Liver (tissue), 9 donors: ENCODE measurements around the gene PRDM5. TPM values are rescaled to one million over a fixed set of nuclear protein-coding genes. Genes with fewer than 3 reads are reported as not detected.
A peak's percentile ranks its signal among the peaks of the same experiment; 100 is the strongest.

ENCODE experiments used
- DNase-seq: peaks from one replicate; pipeline ENCODE4 v3.0.0-alpha.2; 2017; ENCODE audit warnings: low spot score
- H3K27ac ChIP-seq, 2 donors: one replicate each; pipeline ENCODE4 v1.7.0; 2013; ENCODE audit warnings: inconsistent platforms in 2 of 2, low read length in 2 of 2, control low read depth in 1 of 2, low read depth in 1 of 2, mild to moderate bottlenecking in 1 of 2
- H3K27me3 ChIP-seq, 4 donors: one replicate each; pipeline versions ENCODE4 v1.6.1 to v1.7.0; 2013; ENCODE audit warnings: low read length in 3 of 4, inconsistent platforms in 1 of 4, mild to moderate bottlenecking in 1 of 4, moderate library complexity in 1 of 4; ENCODE audit not compliant: control insufficient read depth in 4 of 4, insufficient read depth in 4 of 4
- H3K36me3 ChIP-seq, 4 donors: one replicate each; pipeline versions ENCODE4 v1.6.1 to v1.7.0; 2013; ENCODE audit warnings: low read length in 3 of 4, mild to moderate bottlenecking in 3 of 4, low read depth in 1 of 4, moderate library complexity in 1 of 4; ENCODE audit not compliant: control insufficient read depth in 4 of 4, insufficient read depth in 3 of 4
- H3K4me1 ChIP-seq, 4 donors: one replicate each; pipeline versions ENCODE4 v1.6.1 to v1.7.0; 2013; ENCODE audit warnings: low read length in 3 of 4, mild to moderate bottlenecking in 3 of 4, moderate library complexity in 1 of 4; ENCODE audit not compliant: control insufficient read depth in 4 of 4, insufficient read depth in 4 of 4
- H3K4me3 ChIP-seq, 3 donors: one replicate each; pipeline versions ENCODE4 v1.6.1 to v1.7.0; 2013; ENCODE audit warnings: low read length in 3 of 3, control low read depth in 1 of 3, low read depth in 1 of 3, mild to moderate bottlenecking in 1 of 3
- H3K9ac ChIP-seq, 2 donors: one replicate each; pipeline ENCODE4 v1.7.0; 2013; ENCODE audit warnings: low read length in 2 of 2, mild to moderate bottlenecking in 2 of 2, moderate library complexity in 2 of 2, control low read depth in 1 of 2, low read depth in 1 of 2
- H3K9me3 ChIP-seq, 4 donors: one replicate each; pipeline versions ENCODE4 v1.6.1 to v1.7.0; 2013; ENCODE audit warnings: low read length in 3 of 4; ENCODE audit not compliant: control insufficient read depth in 4 of 4
- EGR1 ChIP-seq, 2 donors: IDR thresholded peaks; 2 replicates each; pipeline ENCODE4 v1.6.1; 2016 to 2018; ENCODE audit warnings: antibody characterized with exemption in 2 of 2, low read depth in 2 of 2
- FOXA1 ChIP-seq: IDR thresholded peaks from 2 replicates; pipeline ENCODE4 v1.6.1; 2016; ENCODE audit warnings: antibody characterized with exemption
- FOXA2 ChIP-seq: IDR thresholded peaks from 2 replicates; pipeline ENCODE4 v1.6.1; 2016; ENCODE audit warnings: antibody characterized with exemption
- GABPA ChIP-seq, 2 donors: IDR thresholded peaks in 1 of 2; conservative IDR thresholded peaks in 1 of 2; 2 replicates each; pipeline ENCODE4 v1.6.1; 2016; ENCODE audit warnings: antibody characterized with exemption in 2 of 2, mild to moderate bottlenecking in 1 of 2, moderate library complexity in 1 of 2
- HNF4A ChIP-seq, 2 donors: conservative IDR thresholded peaks; 2 replicates each; pipeline ENCODE4 v1.6.1; 2016; ENCODE audit warnings: antibody characterized with exemption in 2 of 2, mild to moderate bottlenecking in 2 of 2
- JUND ChIP-seq, 2 donors: IDR thresholded peaks; 2 replicates each; pipeline ENCODE4 v1.6.1; 2016; ENCODE audit warnings: antibody characterized with exemption in 2 of 2
- NR2F2 ChIP-seq: IDR thresholded peaks from 2 replicates; pipeline ENCODE4 v1.6.1; 2016; ENCODE audit warnings: antibody characterized with exemption
- RXRA ChIP-seq, 2 donors: IDR thresholded peaks; 2 replicates each; pipeline ENCODE4 v1.6.1; 2017 to 2018; ENCODE audit warnings: antibody characterized with exemption in 2 of 2, mild to moderate bottlenecking in 1 of 2
- SP1 ChIP-seq: IDR thresholded peaks from 2 replicates; pipeline ENCODE4 v1.6.1; 2018; ENCODE audit warnings: antibody characterized with exemption, mild to moderate bottlenecking
- TAF1 ChIP-seq: conservative IDR thresholded peaks from 2 replicates; pipeline ENCODE4 v1.6.1; 2016; ENCODE audit warnings: antibody characterized with exemption, mild to moderate bottlenecking
- YY1 ChIP-seq: IDR thresholded peaks from 2 replicates; pipeline ENCODE4 v1.6.1; 2016; ENCODE audit warnings: antibody characterized with exemption, mild to moderate bottlenecking
- WGBS: extraction: QIAGEN DNeasy Blood & Tissue Kit; methylation state at CpG from one replicate; pipeline ENCODE4 v1.1.7; 2013; 5-methylcytosine and 5-hydroxymethylcytosine counted together
- polyA plus RNA-seq, 2 donors: library from polyadenylated mRNA; stranded (reverse) in 1 of 2; unstranded in 1 of 2; fragments of 200-250 nt in 1 of 2; fragments of >200 nt in 1 of 2; fragmentation: Nextera tagmentation in 1 of 2; extraction: Ambion mirVana in 1 of 2; gene quantifications; one replicate each; pipeline versions ENCODE4 v1.2.1 to v1.2.3, GENCODE V29; 2013 to 2015
- total RNA-seq, 2 donors: library from RNA; depleted of rRNA; stranded (reverse); fragments of >200 nt; gene quantifications; one replicate each; pipeline ENCODE4 v1.2.3, GENCODE V29; 2014
- TF ChIP-seq, protein P1 (sequence below): IDR thresholded peaks from 2 replicates; pipeline ENCODE4 v1.6.1; 2016; ENCODE audit warnings: antibody characterized with exemption
- TF ChIP-seq, protein P2 (sequence below): IDR thresholded peaks from 2 replicates; pipeline ENCODE4 v1.6.1; 2016; ENCODE audit warnings: antibody characterized with exemption
- TF ChIP-seq, protein P3 (sequence below): IDR thresholded peaks from 2 replicates; pipeline ENCODE4 v1.6.1; 2016; ENCODE audit warnings: antibody characterized with exemption, mild to moderate bottlenecking
- TF ChIP-seq, protein P4 (sequence below): fragments of 150-350 bp; IDR thresholded peaks from 2 replicates; pipeline ENCODE4 v1.5.1; 2017; ENCODE audit warnings: improper control_type of control experiment, low read depth, low read length; ENCODE audit not compliant: missing input control
- donor health status: healthy.
- donor health status: healthy.
- donor health status: healthy.
- donor health status: healthy.
- donor health status: healthy.

PRDM5 gene
- total and polyA plus RNA-seq, 4 donors = 0.17 to 4.0 (median 1.1) TPM

DNA sequence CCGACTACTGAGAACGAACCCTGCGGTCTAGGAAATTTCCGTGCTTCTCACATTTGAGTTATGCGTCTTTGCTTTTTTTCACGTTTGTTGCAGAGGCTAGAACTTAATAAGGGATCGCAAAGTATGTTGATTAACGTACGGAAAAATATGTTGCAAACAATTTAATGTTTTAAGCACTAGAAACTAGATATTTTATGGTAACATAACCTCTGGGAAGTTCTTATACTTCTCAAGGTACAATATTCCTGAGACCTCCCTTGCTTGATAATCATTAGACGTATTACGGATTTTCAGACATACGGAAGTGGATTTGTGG is 639 bp upstream of the PRDM5 start:
- no peak overlapping the region for H3K9ac ChIP-seq
- no peaks in the 10 kb centered on the region for H3K36me3 ChIP-seq
- H3K4me1 ChIP-seq = peaks cover 0 to 15% (median 9%) of the 10 kb centered on the region in 4 donors
- DNase-seq = no peak
- no peaks in the 10 kb centered on the region for H3K9me3 ChIP-seq
- H3K27ac ChIP-seq = peak overlapping the region; percentile 69 to 70
- 19% methylated on average over 12 of the region's 12 CpGs for WGBS
- TF ChIP-seq SP1 (no peak), JUND (IDR thresholded peaks at IDR 0.05) (no peak), NR2F2 (no peak), FOXA2 (no peak), HNF4A (conservative IDR thresholded peaks at IDR 0.05) (no peak), YY1 (no peak), RXRA (IDR thresholded peaks at IDR 0.05) (no peak), FOXA1 (no peak), EGR1 (IDR thresholded peaks at IDR 0.05; ENCODE audit: low read depth in 2 of 2) (no peak), GABPA (IDR thresholded peaks at IDR 0.05 in 1 of 2, conservative IDR thresholded peaks at IDR 0.05 in 1 of 2) (no peak), TAF1 (no peak)
- TF ChIP-seq, protein P1, sequence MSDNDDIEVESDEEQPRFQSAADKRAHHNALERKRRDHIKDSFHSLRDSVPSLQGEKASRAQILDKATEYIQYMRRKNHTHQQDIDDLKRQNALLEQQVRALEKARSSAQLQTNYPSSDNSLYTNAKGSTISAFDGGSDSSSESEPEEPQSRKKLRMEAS = no peak
- TF ChIP-seq, protein P2, sequence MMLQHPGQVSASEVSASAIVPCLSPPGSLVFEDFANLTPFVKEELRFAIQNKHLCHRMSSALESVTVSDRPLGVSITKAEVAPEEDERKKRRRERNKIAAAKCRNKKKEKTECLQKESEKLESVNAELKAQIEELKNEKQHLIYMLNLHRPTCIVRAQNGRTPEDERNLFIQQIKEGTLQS = no peak
- TF ChIP-seq, protein P3, sequence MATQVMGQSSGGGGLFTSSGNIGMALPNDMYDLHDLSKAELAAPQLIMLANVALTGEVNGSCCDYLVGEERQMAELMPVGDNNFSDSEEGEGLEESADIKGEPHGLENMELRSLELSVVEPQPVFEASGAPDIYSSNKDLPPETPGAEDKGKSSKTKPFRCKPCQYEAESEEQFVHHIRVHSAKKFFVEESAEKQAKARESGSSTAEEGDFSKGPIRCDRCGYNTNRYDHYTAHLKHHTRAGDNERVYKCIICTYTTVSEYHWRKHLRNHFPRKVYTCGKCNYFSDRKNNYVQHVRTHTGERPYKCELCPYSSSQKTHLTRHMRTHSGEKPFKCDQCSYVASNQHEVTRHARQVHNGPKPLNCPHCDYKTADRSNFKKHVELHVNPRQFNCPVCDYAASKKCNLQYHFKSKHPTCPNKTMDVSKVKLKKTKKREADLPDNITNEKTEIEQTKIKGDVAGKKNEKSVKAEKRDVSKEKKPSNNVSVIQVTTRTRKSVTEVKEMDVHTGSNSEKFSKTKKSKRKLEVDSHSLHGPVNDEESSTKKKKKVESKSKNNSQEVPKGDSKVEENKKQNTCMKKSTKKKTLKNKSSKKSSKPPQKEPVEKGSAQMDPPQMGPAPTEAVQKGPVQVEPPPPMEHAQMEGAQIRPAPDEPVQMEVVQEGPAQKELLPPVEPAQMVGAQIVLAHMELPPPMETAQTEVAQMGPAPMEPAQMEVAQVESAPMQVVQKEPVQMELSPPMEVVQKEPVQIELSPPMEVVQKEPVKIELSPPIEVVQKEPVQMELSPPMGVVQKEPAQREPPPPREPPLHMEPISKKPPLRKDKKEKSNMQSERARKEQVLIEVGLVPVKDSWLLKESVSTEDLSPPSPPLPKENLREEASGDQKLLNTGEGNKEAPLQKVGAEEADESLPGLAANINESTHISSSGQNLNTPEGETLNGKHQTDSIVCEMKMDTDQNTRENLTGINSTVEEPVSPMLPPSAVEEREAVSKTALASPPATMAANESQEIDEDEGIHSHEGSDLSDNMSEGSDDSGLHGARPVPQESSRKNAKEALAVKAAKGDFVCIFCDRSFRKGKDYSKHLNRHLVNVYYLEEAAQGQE = no peak
- TF ChIP-seq, protein P4, sequence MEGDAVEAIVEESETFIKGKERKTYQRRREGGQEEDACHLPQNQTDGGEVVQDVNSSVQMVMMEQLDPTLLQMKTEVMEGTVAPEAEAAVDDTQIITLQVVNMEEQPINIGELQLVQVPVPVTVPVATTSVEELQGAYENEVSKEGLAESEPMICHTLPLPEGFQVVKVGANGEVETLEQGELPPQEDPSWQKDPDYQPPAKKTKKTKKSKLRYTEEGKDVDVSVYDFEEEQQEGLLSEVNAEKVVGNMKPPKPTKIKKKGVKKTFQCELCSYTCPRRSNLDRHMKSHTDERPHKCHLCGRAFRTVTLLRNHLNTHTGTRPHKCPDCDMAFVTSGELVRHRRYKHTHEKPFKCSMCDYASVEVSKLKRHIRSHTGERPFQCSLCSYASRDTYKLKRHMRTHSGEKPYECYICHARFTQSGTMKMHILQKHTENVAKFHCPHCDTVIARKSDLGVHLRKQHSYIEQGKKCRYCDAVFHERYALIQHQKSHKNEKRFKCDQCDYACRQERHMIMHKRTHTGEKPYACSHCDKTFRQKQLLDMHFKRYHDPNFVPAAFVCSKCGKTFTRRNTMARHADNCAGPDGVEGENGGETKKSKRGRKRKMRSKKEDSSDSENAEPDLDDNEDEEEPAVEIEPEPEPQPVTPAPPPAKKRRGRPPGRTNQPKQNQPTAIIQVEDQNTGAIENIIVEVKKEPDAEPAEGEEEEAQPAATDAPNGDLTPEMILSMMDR = no peak
- peaks cover 0 to 10% (median 4%) of the 10 kb centered on the region in 4 donors for H3K27me3 ChIP-seq
- peak overlapping the region in 2 of 3 donors; percentile 8 to 56 for H3K4me3 ChIP-seq

DNA sequence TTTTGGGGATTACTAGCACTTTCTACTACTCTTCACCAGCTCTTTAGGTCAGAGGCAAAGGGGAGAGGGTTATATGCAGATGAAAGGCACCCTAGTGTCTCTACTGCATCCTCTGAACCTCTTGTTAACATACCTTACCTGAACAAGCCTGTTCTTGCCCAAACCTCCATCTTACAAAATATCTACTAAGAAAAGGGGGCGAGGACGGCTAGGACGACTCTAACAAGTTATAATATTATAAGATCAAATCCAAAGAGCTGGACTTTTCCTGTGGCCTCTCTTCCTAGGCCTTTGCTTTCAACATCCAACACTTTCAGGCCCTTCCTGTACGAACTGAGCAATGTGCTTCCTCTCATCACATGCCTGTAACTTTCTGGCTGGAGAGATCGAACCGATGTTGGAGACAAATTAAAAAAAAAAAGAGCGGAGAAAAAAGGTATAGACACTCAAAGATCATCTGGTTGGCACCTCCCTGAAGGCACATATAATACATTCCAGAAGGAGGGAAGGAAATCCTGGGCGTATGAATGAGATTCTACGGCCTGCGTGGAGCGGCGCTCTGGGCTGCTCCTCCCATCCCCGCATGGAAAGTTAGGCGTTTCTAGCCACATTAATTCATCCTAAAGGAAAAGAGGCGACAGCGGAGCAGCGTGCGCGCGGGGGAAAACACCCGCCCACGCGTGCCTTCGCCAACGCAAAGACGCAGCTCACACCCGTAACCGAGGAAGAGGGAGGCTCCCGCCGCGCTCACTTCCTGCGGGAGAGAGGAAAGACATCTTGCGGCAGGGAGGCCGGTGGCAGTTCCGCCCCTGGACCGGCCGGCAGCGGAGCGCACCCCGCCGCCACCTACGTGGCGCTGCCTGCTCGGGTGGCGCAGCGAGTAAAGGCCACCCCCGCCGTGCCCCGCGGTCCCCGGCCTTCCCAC is 808 bp downstream of the PRDM5 start:
- Histone ChIP-seq H3K4me3 (peak overlapping the region; percentile 46 to 72 (median 56)), H3K36me3 (no peaks in the 10 kb centered on the region), H3K27me3 (peaks cover 0 to 10% (median 4%) of the 10 kb centered on the region in 4 donors), H3K27ac (peak overlapping the region; percentile 69 to 70), H3K9ac (no peak overlapping the region), H3K4me1 (peaks cover 0 to 15% (median 9%) of the 10 kb centered on the region in 4 donors), H3K9me3 (no peaks in the 10 kb centered on the region)
- 4% methylated on average over 51 of the region's 51 CpGs for WGBS
- DNase-seq = peak; percentile 53
- TF ChIP-seq NR2F2 (no peak), GABPA (IDR thresholded peaks at IDR 0.05 in 1 of 2, conservative IDR thresholded peaks at IDR 0.05 in 1 of 2) (no peak)
- TF ChIP-seq, protein P4 = no peak
- TF ChIP-seq, protein P3 = no peak
